Uterus (tissue), 4 donors: ENCODE data around the gene GOLGA6L9. TPM values are rescaled to one million over a fixed set of nuclear protein-coding genes. Genes with fewer than 3 reads are reported as not detected.
"Not testable (repeated sequence)": the region's sequence is repeated elsewhere in the genome, so short reads cannot be mapped to it uniquely, and the experiment has no call there.

Source experiments
- DNase-seq, 2 donors: peaks; one replicate each; pipeline ENCODE4 v3.0.0-alpha.2; 2019 to 2020
- H3K27ac ChIP-seq, 2 donors: fragments of 200-600 bp; sonication (generic); 1 replicate in 1 of 2; 2 replicates in 1 of 2; pipeline ENCODE4 v1.5.1; 2016 to 2018
- H3K27me3 ChIP-seq, 2 donors: fragments of 200-600 bp; sonication (generic); one replicate each; pipeline ENCODE4 v1.5.1; 2018 to 2019; ENCODE audit warnings: control low read depth in 1 of 2
- H3K36me3 ChIP-seq, 2 donors: fragments of 200-600 bp; sonication (generic); one replicate each; pipeline ENCODE4 v1.5.1; 2019; ENCODE audit warnings: control low read depth in 1 of 2
- H3K4me1 ChIP-seq, 2 donors: fragments of 200-600 bp; sonication (generic); one replicate each; pipeline ENCODE4 v1.5.1; 2018 to 2019; ENCODE audit warnings: control low read depth in 1 of 2
- H3K4me3 ChIP-seq, 2 donors: fragments of 200-600 bp; sonication (generic); 1 replicate in 1 of 2; 2 replicates in 1 of 2; pipeline ENCODE4 v1.5.1; 2018 to 2019; ENCODE audit warnings: mild to moderate bottlenecking in 1 of 2
- H3K9me3 ChIP-seq, 2 donors: fragments of 200-600 bp; sonication (generic); one replicate each; pipeline ENCODE4 v1.5.1; 2019; ENCODE audit warnings: control low read depth in 1 of 2
- CTCF ChIP-seq, 4 experiments: fragments of 200-600 bp in 2 of 4; fragments of 450-650 bp in 2 of 4; sonication (generic) in 2 of 4; IDR thresholded peaks; one replicate each; pipeline ENCODE4 v1.5.1; 2016 to 2019; ENCODE audit warnings: antibody characterized with exemption in 4 of 4, mild to moderate bottlenecking in 2 of 4, moderate library complexity in 1 of 4
- POLR2A ChIP-seq, 2 donors: fragments of 450-650 bp; IDR thresholded peaks; one replicate each; pipeline ENCODE4 v1.6.1; 2016; ENCODE audit warnings: antibody characterized with exemption in 2 of 2, mild to moderate bottlenecking in 1 of 2, moderate library complexity in 1 of 2
- intact Hi-C: fragments of 100-400 bp; cut with DNase I; formaldehyde crosslinking; loops from one replicate; pipeline ENCODE4 v1.15.1; 2023; ENCODE audit warnings: low total_unique reads
- total RNA-seq, 4 donors: library from RNA; depleted of rRNA in 3 of 4; stranded (reverse); fragments of >200 nt in 3 of 4; gene quantifications; one replicate each; pipeline versions ENCODE4 v1.1.0 to v1.2.4, GENCODE V29; 2014 to 2023
- donor health status: DM: yes; HTN: yes; CAD: no.

GOLGA6L9 gene
- total RNA-seq, result 1 to 10 TPM; 2.6 to 6.6 (median 4.3) TPM

GRCh38 chr15:82429693-82430092, at the start of gene GOLGA6L9:
GOLGA6L9 (plus strand) TSS chr15:82429816; CDS start chr15:82430080, 264 bp downstream.
- DNase-seq, H3K27ac ChIP-seq, H3K36me3 ChIP-seq, H3K9me3 ChIP-seq, intact Hi-C loops, H3K4me1 ChIP-seq, H3K27me3 ChIP-seq, H3K4me3 ChIP-seq: not testable (repeated sequence)

- H3K27ac ChIP-seq, DNase-seq, H3K27me3 ChIP-seq, H3K36me3 ChIP-seq, H3K4me3 ChIP-seq, H3K4me1 ChIP-seq, H3K9me3 ChIP-seq, intact Hi-C loops: not testable (repeated sequence)
These were observed 48.2 kb upstream of the GOLGA6L9 start for GRCh38 chr15:82381330-82381955.

GRCh38 chr15:82387209-82387608, 42.4 kb upstream of the GOLGA6L9 start:
- H3K9me3 ChIP-seq, intact Hi-C loops, DNase-seq: not testable (repeated sequence)

GRCh38 chr15:82390152-82390551, 39.5 kb upstream of the GOLGA6L9 start:
- intact Hi-C loops, DNase-seq, H3K36me3 ChIP-seq, H3K27ac ChIP-seq, H3K4me1 ChIP-seq, H3K4me3 ChIP-seq, H3K27me3 ChIP-seq, H3K9me3 ChIP-seq: not testable (repeated sequence)

More at GRCh38 chr15:82387209-82387608, 42.4 kb upstream of the GOLGA6L9 start:
- H3K4me3 ChIP-seq, H3K27me3 ChIP-seq, H3K36me3 ChIP-seq, H3K4me1 ChIP-seq, H3K27ac ChIP-seq: not testable (repeated sequence)

GRCh38 chr15:82392077-82392476, 37.5 kb upstream of the GOLGA6L9 start:
- H3K27ac ChIP-seq, H3K4me1 ChIP-seq, intact Hi-C loops, H3K36me3 ChIP-seq, H3K4me3 ChIP-seq, DNase-seq, H3K9me3 ChIP-seq, H3K27me3 ChIP-seq: not testable (repeated sequence)

- DNase-seq, result no peak
- H3K36me3 ChIP-seq, result no peaks in the 10 kb centered on the region
- intact Hi-C loops, result no loop called here
- H3K4me1 ChIP-seq, result no peaks in the 10 kb centered on the region
- TF ChIP-seq POLR2A (IDR thresholded peaks at IDR 0.05) (no peak), CTCF (IDR thresholded peaks at IDR 0.05) (no peak)
- H3K4me3 ChIP-seq, result no peak overlapping the region
- H3K27me3 ChIP-seq, result no peaks in the 10 kb centered on the region
- no peaks in the 10 kb centered on the region for H3K9me3 ChIP-seq
- no peak overlapping the region for H3K27ac ChIP-seq
These were observed 35.9 kb upstream of the GOLGA6L9 start for GRCh38 chr15:82393671-82394070.

GRCh38 chr15:82395788-82396187, 33.8 kb upstream of the GOLGA6L9 start:
- H3K4me3 ChIP-seq, intact Hi-C loops, DNase-seq, H3K9me3 ChIP-seq, H3K36me3 ChIP-seq, H3K27me3 ChIP-seq, H3K4me1 ChIP-seq, H3K27ac ChIP-seq: not testable (repeated sequence)

GRCh38 chr15:82397817-82398216, 31.8 kb upstream of the GOLGA6L9 start:
- intact Hi-C loops, result no loop called here
- no peaks in the 10 kb centered on the region for H3K4me1 ChIP-seq
- DNase-seq, result no peak
- H3K36me3 ChIP-seq, result no peaks in the 10 kb centered on the region
- no peaks in the 10 kb centered on the region for H3K9me3 ChIP-seq
- H3K27me3 ChIP-seq, result no peaks in the 10 kb centered on the region
- no peak overlapping the region for H3K4me3 ChIP-seq
- TF ChIP-seq CTCF (IDR thresholded peaks at IDR 0.05) (no peak), POLR2A (IDR thresholded peaks at IDR 0.05) (no peak)
- H3K27ac ChIP-seq, result no peak overlapping the region
